Esophagus (tissue), 2 donors: ENCODE results near the gene LRRC17. TPM values are rescaled to one million over a fixed set of nuclear protein-coding genes. Genes with fewer than 3 reads are reported as not detected.

Source experiments
- H3K27ac ChIP-seq, 2 donors: one replicate each; pipeline ENCODE4 v1.5.1; 2013; ENCODE audit warnings: low read depth in 2 of 2, mild to moderate bottlenecking in 2 of 2, inconsistent platforms in 1 of 2, low read length in 1 of 2, moderate library complexity in 1 of 2
- H3K27me3 ChIP-seq, 2 donors: one replicate each; pipeline ENCODE4 v1.6.1; 2013; ENCODE audit warnings: low read length in 2 of 2, control low read depth in 1 of 2, mild to moderate bottlenecking in 1 of 2; ENCODE audit not compliant: insufficient read depth in 2 of 2, control insufficient read depth in 1 of 2
- H3K36me3 ChIP-seq, 2 donors: one replicate each; pipeline ENCODE4 v1.6.1; 2013; ENCODE audit warnings: low read length in 1 of 2; ENCODE audit not compliant: control insufficient read depth in 2 of 2, insufficient read depth in 2 of 2
- H3K4me1 ChIP-seq, 2 donors: one replicate each; pipeline ENCODE4 v1.6.1; 2013; ENCODE audit warnings: low read length in 1 of 2; ENCODE audit not compliant: control insufficient read depth in 2 of 2, insufficient read depth in 2 of 2
- H3K4me3 ChIP-seq, 2 donors: one replicate each; pipeline ENCODE4 v1.5.1; 2013; ENCODE audit warnings: low read length in 2 of 2, mild to moderate bottlenecking in 2 of 2, low read depth in 1 of 2, moderate library complexity in 1 of 2
- H3K9me3 ChIP-seq, 2 donors: one replicate each; pipeline ENCODE4 v1.6.1; 2013; ENCODE audit warnings: mild to moderate bottlenecking in 2 of 2, low read depth in 1 of 2, low read length in 1 of 2, moderate library complexity in 1 of 2; ENCODE audit not compliant: control insufficient read depth in 2 of 2, insufficient read depth in 1 of 2
- WGBS, 2 donors: extraction: QIAGEN DNeasy Blood & Tissue Kit; methylation state at CpG; one replicate each; pipeline ENCODE4 v1.1.7; 2013; 5-methylcytosine and 5-hydroxymethylcytosine counted together
- polyA plus RNA-seq, 2 donors: library from polyadenylated mRNA; stranded (reverse); fragments of 200-250 nt; gene quantifications; one replicate each; pipeline ENCODE4 v1.2.3, GENCODE V29; 2013
- donor health status: healthy with polysubstance abuse.
- donor health status: Bipolar disorder and iron deficiency.

Gene LRRC17
- polyA plus RNA-seq, 2 donors, result 0.26 to 0.27 TPM

DNA sequence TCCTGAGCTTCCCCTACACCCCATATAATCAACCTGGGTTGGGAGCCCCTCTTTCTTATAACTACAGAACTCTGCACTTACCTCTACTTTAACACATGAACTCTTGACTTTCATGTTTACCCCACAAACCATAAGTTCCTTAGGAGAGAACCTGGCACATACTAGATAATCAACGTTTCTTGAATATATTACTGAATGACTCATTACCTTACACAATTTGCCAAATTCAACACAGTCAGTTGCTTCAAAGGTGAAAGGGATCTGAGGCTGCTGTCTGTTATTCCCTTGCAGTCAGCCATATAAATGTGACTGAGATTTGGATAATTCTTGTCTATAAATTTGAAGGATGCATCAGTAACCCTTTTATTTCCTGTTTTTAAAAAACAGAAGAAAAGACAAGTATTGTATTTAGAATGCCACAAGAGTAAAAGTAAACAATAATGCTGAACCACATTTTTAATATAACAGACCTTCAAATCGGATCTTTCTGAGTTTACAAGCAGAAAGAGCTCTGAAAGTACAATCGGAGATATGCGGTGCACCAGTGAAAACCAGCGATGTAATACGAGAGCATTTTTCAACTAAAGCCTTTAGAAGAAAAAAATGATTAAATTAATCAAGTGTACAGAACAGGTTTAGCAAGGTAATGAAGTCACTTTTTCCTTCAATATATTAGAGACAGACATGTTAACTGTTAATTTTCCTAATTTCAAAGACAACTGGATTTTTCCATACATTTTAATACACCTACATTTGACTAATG, 29.5 kb upstream of the LRRC17 start:
- H3K27me3 ChIP-seq, result no peaks in the 10 kb centered on the region
- H3K4me3 ChIP-seq, result no peak overlapping the region
- 38 to 40% methylated on average over 6 of the region's 6 CpGs for WGBS, 2 donors
- H3K27ac ChIP-seq, result no peak overlapping the region
- no peaks in the 10 kb centered on the region for H3K4me1 ChIP-seq
- no peaks in the 10 kb centered on the region for H3K9me3 ChIP-seq
- no peaks in the 10 kb centered on the region for H3K36me3 ChIP-seq

- no peaks in the 10 kb centered on the region for H3K4me1 ChIP-seq
- H3K4me3 ChIP-seq, result no peak overlapping the region
- no peaks in the 10 kb centered on the region for H3K27me3 ChIP-seq
- no peak overlapping the region for H3K27ac ChIP-seq
- no peaks in the 10 kb centered on the region for H3K9me3 ChIP-seq
- no peaks in the 10 kb centered on the region for H3K36me3 ChIP-seq
- WGBS, 2 donors, result 81 to 88% methylated on average over 3 of the region's 3 CpGs
These were observed 24.1 kb upstream of the LRRC17 start for GRCh38 chr7:102888561-102889233.

DNA sequence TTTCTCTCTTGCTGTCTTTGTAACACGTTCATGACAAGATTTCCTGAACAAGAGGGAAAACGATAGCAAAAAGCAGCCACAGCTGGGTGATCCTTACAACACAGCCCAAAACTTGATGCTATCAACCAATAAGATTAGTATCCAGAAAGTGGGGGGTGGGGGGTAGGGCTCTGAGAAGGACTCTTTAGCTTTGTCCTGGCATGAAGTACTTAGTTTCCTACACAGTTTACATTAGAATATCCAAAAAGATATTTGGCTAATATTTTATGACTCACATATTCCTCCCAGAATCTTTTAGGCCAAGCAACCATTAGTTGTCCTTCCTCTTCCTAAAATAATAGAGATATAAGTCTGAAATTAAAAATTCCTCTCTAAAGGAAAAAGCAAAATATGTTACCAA, 22.9 kb upstream of the LRRC17 start:
- no peak overlapping the region for H3K27ac ChIP-seq
- H3K36me3 ChIP-seq, result no peaks in the 10 kb centered on the region
- no peak overlapping the region for H3K4me3 ChIP-seq
- WGBS, 2 donors, result 66 to 77% methylated on average over 2 of the region's 2 CpGs
- no peaks in the 10 kb centered on the region for H3K4me1 ChIP-seq
- no peaks in the 10 kb centered on the region for H3K9me3 ChIP-seq
- no peaks in the 10 kb centered on the region for H3K27me3 ChIP-seq

GRCh38 chr7:102890292-102890970, 22.4 kb upstream of the LRRC17 start:
- no peaks in the 10 kb centered on the region for H3K27me3 ChIP-seq
- no peaks in the 10 kb centered on the region for H3K36me3 ChIP-seq
- no peak overlapping the region for H3K4me3 ChIP-seq
- WGBS, 2 donors, result 73 to 74% methylated on average over 2 of the region's 2 CpGs
- H3K9me3 ChIP-seq, result no peaks in the 10 kb centered on the region
- H3K27ac ChIP-seq, result no peak overlapping the region
- H3K4me1 ChIP-seq, result no peaks in the 10 kb centered on the region

GRCh38 chr7:102890971-102891692, 21.7 kb upstream of the LRRC17 start:
- 65 to 71% methylated on average over 5 of the region's 5 CpGs for WGBS, 2 donors
- H3K4me3 ChIP-seq, result no peak overlapping the region

GRCh38 chr7:102891693-102892261, 21.0 kb upstream of the LRRC17 start:
- H3K27ac ChIP-seq, result peak overlapping the region in 1 of 2 donors; percentile 10
- H3K4me3 ChIP-seq, result no peak overlapping the region
- H3K27me3 ChIP-seq, result no peaks in the 10 kb centered on the region
- no peaks in the 10 kb centered on the region for H3K9me3 ChIP-seq
- 47 to 62% methylated on average over 1 of the region's 1 CpG for WGBS, 2 donors
- no peaks in the 10 kb centered on the region for H3K4me1 ChIP-seq
- H3K36me3 ChIP-seq, result no peaks in the 10 kb centered on the region

More at GRCh38 chr7:102890971-102891692, 21.7 kb upstream of the LRRC17 start:
- Histone ChIP-seq H3K27ac (peak overlapping the region in 1 of 2 donors; percentile 10), H3K36me3 (no peaks in the 10 kb centered on the region), H3K9me3 (no peaks in the 10 kb centered on the region), H3K4me1 (no peaks in the 10 kb centered on the region), H3K27me3 (no peaks in the 10 kb centered on the region)

- no peaks in the 10 kb centered on the region for H3K4me1 ChIP-seq
- no peaks in the 10 kb centered on the region for H3K27me3 ChIP-seq
- H3K27ac ChIP-seq, result no peak overlapping the region
- WGBS, 2 donors, result 47 to 67% methylated on average over 1 of the region's 1 CpG
- no peak overlapping the region for H3K4me3 ChIP-seq
- no peaks in the 10 kb centered on the region for H3K9me3 ChIP-seq
- H3K36me3 ChIP-seq, result no peaks in the 10 kb centered on the region
These were observed 20.0 kb upstream of the LRRC17 start for GRCh38 chr7:102892631-102893278.

DNA sequence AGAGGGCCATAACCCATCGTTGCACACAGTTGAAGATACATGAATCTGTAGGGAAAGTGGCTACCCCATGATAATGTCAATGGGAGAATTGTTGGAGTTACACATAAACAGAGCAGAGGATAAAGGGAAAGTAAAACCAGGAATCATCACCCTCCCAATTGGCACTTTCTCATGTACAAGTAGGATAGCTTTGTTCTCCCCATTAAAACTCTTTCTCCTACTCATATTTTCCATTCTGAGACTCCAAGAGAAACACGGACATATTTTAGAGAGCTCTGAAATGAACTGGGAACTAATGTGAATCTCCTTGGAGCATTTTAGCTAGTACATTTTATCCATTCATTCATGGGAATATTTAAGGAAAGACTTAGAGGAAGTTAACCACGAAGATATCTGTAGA, 17.2 kb upstream of the LRRC17 start:
- Histone ChIP-seq H3K4me1 (no peaks in the 10 kb centered on the region), H3K36me3 (no peaks in the 10 kb centered on the region), H3K4me3 (no peak overlapping the region), H3K9me3 (no peaks in the 10 kb centered on the region), H3K27ac (no peak overlapping the region), H3K27me3 (no peaks in the 10 kb centered on the region)
- WGBS, 2 donors, result 52 to 55% methylated on average over 3 of the region's 3 CpGs

DNA sequence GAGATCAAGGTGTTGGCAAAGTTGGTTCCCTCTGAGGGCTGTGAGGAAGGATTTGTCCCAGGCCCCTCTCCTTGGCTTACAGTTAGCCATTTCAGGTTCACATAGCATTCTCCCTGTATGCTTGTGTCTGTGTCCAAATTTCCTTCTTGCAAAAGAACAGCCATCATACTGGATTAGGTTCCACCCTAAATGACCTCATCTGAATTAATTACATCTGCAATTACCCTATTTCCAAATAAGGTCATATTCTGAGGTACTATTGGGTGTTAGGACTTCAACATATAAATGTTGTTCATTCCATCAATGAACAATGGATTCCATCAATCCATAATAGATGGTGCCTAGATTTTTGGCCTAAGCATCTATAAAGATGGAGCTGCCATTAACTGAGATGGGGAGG, 16.2 kb upstream of the LRRC17 start:
- Histone ChIP-seq H3K9me3 (no peaks in the 10 kb centered on the region), H3K27ac (no peak overlapping the region), H3K4me3 (no peak overlapping the region), H3K27me3 (no peaks in the 10 kb centered on the region), H3K36me3 (no peaks in the 10 kb centered on the region), H3K4me1 (no peaks in the 10 kb centered on the region)
